HG03103 (cell line): ENCODE results near the gene TM2D1.
"Not testable (repeated sequence)": the region's sequence is repeated elsewhere in the genome, so short reads cannot be mapped to it uniquely, and the experiment has no call there.

Source experiments
- ATAC-seq: cut with Tn5 transposase; IDR thresholded peaks from one replicate; pipeline ENCODE4 v1.9.1; 2021; ENCODE audit warnings: low read depth; ENCODE audit not compliant: unreplicated experiment

Gene TM2D1

GRCh38 chr1:61724813-61725694, at the start of gene TM2D1:
TM2D1 (minus strand) TSS chr1:61725141; CDS start chr1:61725120, 21 bp downstream.
- ATAC-seq = peak; percentile 99

- ATAC-seq = no peak
These were observed 45.2 kb upstream of the TM2D1 start for GRCh38 chr1:61770131-61770530.

- ATAC-seq = no peak
These were observed 33.0 kb upstream of the TM2D1 start for GRCh38 chr1:61757950-61758349.

GRCh38 chr1:61756773-61757172, 31.8 kb upstream of the TM2D1 start:
- no peak for ATAC-seq

GRCh38 chr1:61754545-61754944, 29.6 kb upstream of the TM2D1 start:
- no peak for ATAC-seq

- ATAC-seq = no peak
These were observed 29.1 kb upstream of the TM2D1 start for GRCh38 chr1:61753998-61754508.

GRCh38 chr1:61752921-61753389, 28.0 kb upstream of the TM2D1 start:
- ATAC-seq = no peak

GRCh38 chr1:61749574-61749973, 24.6 kb upstream of the TM2D1 start:
- ATAC-seq = no peak

GRCh38 chr1:61748566-61748965, 23.6 kb upstream of the TM2D1 start:
- no peak for ATAC-seq

GRCh38 chr1:61746813-61747212, 21.9 kb upstream of the TM2D1 start:
- no peak for ATAC-seq

- no peak for ATAC-seq
These were observed 19.0 kb upstream of the TM2D1 start for GRCh38 chr1:61743716-61744580.

GRCh38 chr1:61743431-61743705, 18.4 kb upstream of the TM2D1 start:
- ATAC-seq = no peak

- peak; percentile 56 for ATAC-seq
These were observed 17.9 kb upstream of the TM2D1 start for GRCh38 chr1:61742620-61743430.

GRCh38 chr1:61741711-61742619, 17.0 kb upstream of the TM2D1 start, which contains the start of gene PATJ:
PATJ (plus strand) TSS chr1:61742480; CDS start chr1:61762893, 20,413 bp downstream.
- ATAC-seq = peak; percentile 75

GRCh38 chr1:61740751-61741700, 16.1 kb upstream of the TM2D1 start:
- no peak for ATAC-seq

- no peak for ATAC-seq
These were observed 7.8 kb upstream of the TM2D1 start for GRCh38 chr1:61732726-61733125.

- ATAC-seq = not testable (repeated sequence)
These were observed 5.7 kb upstream of the TM2D1 start for GRCh38 chr1:61730679-61731078.

- no peak for ATAC-seq
These were observed 2.6 kb upstream of the TM2D1 start for GRCh38 chr1:61727544-61727943.
